ENCODE data around the gene DIAPH2. TPM values are rescaled to one million over a fixed set of nuclear protein-coding genes. Genes with fewer than 3 reads are reported as not detected.

DIAPH2 gene
- total RNA-seq, 4 donors from 2014 or later = 36.6 to 78.3 (median 41.4) TPM

GRCh38 chrX:96978906-96979305 lies 294.3 kb downstream of the DIAPH2 start:
- ATAC-seq (ENCODE audit: low FRiP score) (no peak), DNase-seq (ENCODE audit: low spot score) (no peak)
- TF ChIP-seq, protein P1, sequence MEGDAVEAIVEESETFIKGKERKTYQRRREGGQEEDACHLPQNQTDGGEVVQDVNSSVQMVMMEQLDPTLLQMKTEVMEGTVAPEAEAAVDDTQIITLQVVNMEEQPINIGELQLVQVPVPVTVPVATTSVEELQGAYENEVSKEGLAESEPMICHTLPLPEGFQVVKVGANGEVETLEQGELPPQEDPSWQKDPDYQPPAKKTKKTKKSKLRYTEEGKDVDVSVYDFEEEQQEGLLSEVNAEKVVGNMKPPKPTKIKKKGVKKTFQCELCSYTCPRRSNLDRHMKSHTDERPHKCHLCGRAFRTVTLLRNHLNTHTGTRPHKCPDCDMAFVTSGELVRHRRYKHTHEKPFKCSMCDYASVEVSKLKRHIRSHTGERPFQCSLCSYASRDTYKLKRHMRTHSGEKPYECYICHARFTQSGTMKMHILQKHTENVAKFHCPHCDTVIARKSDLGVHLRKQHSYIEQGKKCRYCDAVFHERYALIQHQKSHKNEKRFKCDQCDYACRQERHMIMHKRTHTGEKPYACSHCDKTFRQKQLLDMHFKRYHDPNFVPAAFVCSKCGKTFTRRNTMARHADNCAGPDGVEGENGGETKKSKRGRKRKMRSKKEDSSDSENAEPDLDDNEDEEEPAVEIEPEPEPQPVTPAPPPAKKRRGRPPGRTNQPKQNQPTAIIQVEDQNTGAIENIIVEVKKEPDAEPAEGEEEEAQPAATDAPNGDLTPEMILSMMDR (IDR thresholded peaks at IDR 0.05) = no peak

DNA sequence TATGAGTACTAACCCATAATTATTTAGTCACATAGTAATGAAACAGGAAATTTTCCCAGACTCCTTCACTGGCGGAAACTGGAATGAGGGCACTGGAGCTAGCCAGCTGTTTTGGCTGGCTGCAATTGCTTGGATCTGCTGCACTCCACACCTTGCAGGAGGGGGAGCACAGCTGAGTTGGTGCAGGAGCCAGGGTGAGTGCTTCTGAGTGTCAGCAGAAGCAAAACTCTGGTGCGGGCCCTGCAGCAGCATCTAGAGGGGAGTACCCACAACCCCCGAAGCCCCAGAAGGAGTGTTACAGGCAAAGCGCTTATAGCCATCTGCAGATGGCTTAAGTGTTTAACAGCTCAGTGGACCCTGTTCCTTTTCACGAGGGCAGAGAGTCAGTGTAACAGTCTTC lies 295.1 kb downstream of the DIAPH2 start:
- no peak for ATAC-seq (ENCODE audit: low FRiP score)
- DNase-seq (ENCODE audit: low spot score) = no peak

DNA sequence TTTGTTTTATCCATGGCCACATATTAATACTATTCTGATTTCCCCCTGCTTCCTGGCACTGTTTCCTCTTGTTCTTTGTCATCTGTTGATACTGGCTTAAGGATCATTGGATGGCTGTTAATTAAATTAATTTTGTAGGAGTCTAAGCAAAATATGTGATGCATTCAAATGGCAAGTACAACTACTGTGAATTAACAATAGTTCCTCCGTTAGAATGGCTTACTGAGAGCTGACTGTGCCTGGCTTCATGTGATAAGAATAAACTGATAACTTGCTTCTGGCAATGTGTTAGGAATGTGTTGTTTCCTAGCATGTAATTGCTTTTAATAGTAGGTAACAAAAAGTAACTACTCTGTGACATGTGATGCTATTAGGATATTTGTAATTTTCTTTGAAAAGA lies 297.5 kb downstream of the DIAPH2 start:
- no peak for DNase-seq (ENCODE audit: low spot score)
- ATAC-seq (ENCODE audit: low FRiP score) = no peak
- TF ChIP-seq, protein P1 (IDR thresholded peaks at IDR 0.05) = no peak

More for the DNA sequence above, 295.1 kb downstream of the DIAPH2 start:
- TF ChIP-seq, protein P1 (IDR thresholded peaks at IDR 0.05) = no peak

GRCh38 chrX:96984538-96984937 lies 299.9 kb downstream of the DIAPH2 start:
- ATAC-seq (ENCODE audit: low FRiP score) (no peak), DNase-seq (ENCODE audit: low spot score) (no peak)
- TF ChIP-seq, protein P1 (IDR thresholded peaks at IDR 0.05) = no peak

GRCh38 chrX:96985046-96985445 lies 300.4 kb downstream of the DIAPH2 start:
- no peak for DNase-seq (ENCODE audit: low spot score)
- ATAC-seq (ENCODE audit: low FRiP score) = no peak
- TF ChIP-seq, protein P1 (IDR thresholded peaks at IDR 0.05) = no peak

DNA sequence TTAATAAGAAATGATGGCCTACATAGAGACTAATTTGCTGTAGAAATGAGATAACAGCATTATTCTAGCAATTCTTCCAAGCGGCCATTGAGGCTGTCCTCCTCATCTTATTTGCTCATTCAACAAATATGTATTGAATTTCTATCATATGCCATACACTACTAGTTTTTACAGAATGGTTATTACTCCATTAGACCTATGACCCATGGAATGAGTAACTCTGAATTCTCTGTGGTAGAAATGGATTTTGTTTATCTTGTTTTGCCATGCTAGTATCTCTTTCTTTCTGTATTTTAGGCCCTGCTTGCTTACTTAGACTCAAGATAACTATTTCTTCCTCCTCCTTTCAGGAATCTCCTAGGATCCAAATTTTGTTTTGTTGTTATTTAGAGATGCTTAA lies 302.6 kb downstream of the DIAPH2 start:
- ATAC-seq (ENCODE audit: low FRiP score) = no peak
- TF ChIP-seq, protein P1 (IDR thresholded peaks at IDR 0.05) = no peak
- DNase-seq (ENCODE audit: low spot score) = no peak

- TF ChIP-seq, protein P1 (IDR thresholded peaks at IDR 0.05) = no peak
- no peak for ATAC-seq (ENCODE audit: low FRiP score)
Observed at GRCh38 chrX:96989830-96990571, 305.4 kb downstream of the DIAPH2 start.

More at GRCh38 chrX:96989830-96990571, 305.4 kb downstream of the DIAPH2 start:
- no peak for DNase-seq (ENCODE audit: low spot score)
